Endodermal cell (in vitro differentiated cells): ENCODE results near the gene DPP4. TPM values are rescaled to one million over a fixed set of nuclear protein-coding genes. Genes with fewer than 3 reads are reported as not detected.

Experiments used
- DNase-seq: peaks from one replicate; pipeline ENCODE4 v3.0.0-alpha.2; 2017
- H3K27ac ChIP-seq: 2 replicates; pipeline ENCODE4 v1.5.1; 2013; ENCODE audit warnings: mild to moderate bottlenecking, low read depth, low read length, moderate library complexity
- H3K27me3 ChIP-seq: 2 replicates; pipeline ENCODE4 v1.6.1; 2013; ENCODE audit warnings: mild to moderate bottlenecking, low read length, moderate library complexity; ENCODE audit not compliant: insufficient read depth, control insufficient read depth, poor library complexity, severe bottlenecking
- H3K36me3 ChIP-seq: 2 replicates; pipeline ENCODE4 v1.7.0; 2013; ENCODE audit warnings: mild to moderate bottlenecking, low read length, moderate library complexity; ENCODE audit not compliant: control insufficient read depth, insufficient read depth
- H3K4me1 ChIP-seq: one replicate; pipeline ENCODE4 v1.7.0; 2013; ENCODE audit warnings: low read length; ENCODE audit not compliant: control insufficient read depth, insufficient read depth
- H3K4me3 ChIP-seq: 2 replicates; pipeline ENCODE4 v1.5.1; 2013; ENCODE audit warnings: mild to moderate bottlenecking, low read length, moderate library complexity
- H3K9ac ChIP-seq: 2 replicates; pipeline ENCODE4 v1.6.1; 2013; ENCODE audit warnings: mild to moderate bottlenecking, low read length, moderate library complexity; ENCODE audit not compliant: poor library complexity, severe bottlenecking; ENCODE audit errors: extremely low read depth
- H3K9me3 ChIP-seq: 2 replicates; pipeline ENCODE4 v1.6.1; 2013; ENCODE audit warnings: mild to moderate bottlenecking, low read length, moderate library complexity; ENCODE audit not compliant: control insufficient read depth
- H3K27ac Mint-ChIP-seq: 2 replicates; pipeline ENCODE4 v1.8.0; 2020; ENCODE audit warnings: mixed read lengths
- H3K27me3 Mint-ChIP-seq: 2 replicates; pipeline ENCODE4 v1.8.0; 2021; ENCODE audit warnings: mild to moderate bottlenecking, mixed read lengths; ENCODE audit not compliant: insufficient read depth
- H3K36me3 Mint-ChIP-seq: 2 replicates; pipeline ENCODE4 v1.8.0; 2020; ENCODE audit warnings: low read depth, mixed read lengths
- H3K4me1 Mint-ChIP-seq: 2 replicates; pipeline ENCODE4 v1.8.0; 2020; ENCODE audit warnings: mixed read lengths
- H3K4me3 Mint-ChIP-seq: 2 replicates; pipeline ENCODE4 v1.8.0; 2020; ENCODE audit warnings: mild to moderate bottlenecking, moderate library complexity, mixed read lengths
- H3K9me3 Mint-ChIP-seq: 2 replicates; pipeline ENCODE4 v1.8.0; 2020; ENCODE audit warnings: mild to moderate bottlenecking, mixed read lengths
- CTCF ChIP-seq: fragments of 200-600 bp; sonication (generic); conservative IDR thresholded peaks from 2 replicates; pipeline ENCODE4 v1.5.0; 2021; ENCODE audit warnings: antibody characterized with exemption, mild to moderate bottlenecking
- WGBS, 2 experiments: methylation state at CpG; one replicate each; pipeline versions ENCODE4 v1.1.5 to v1.1.7; 2013; ENCODE audit warnings: missing lambda C conversion rate in 2 of 2, mixed read lengths in 1 of 2; ENCODE audit not compliant: insufficient coverage in 1 of 2, insufficient read length in 1 of 2; 5-methylcytosine and 5-hydroxymethylcytosine counted together
- total RNA-seq, 2 donors: library from RNA; stranded (reverse); fragmentation: NEBNext Ultra II Directional in 1 of 2; extraction: Animal tissue kit (Norgen Biotek cat#: 25700) in 1 of 2; gene quantifications; 2 replicates in 1 of 2; 3 replicates in 1 of 2; pipeline ENCODE4 v1.2.1, GENCODE V29; 2021

The DPP4 gene
- total RNA-seq, 2 donors from 2014 or later, result 0.46 to 1.2 TPM

- no peaks in the 10 kb centered on the region for H3K36me3 Mint-ChIP-seq
- Histone ChIP-seq H3K4me1 (no peaks in the 10 kb centered on the region), H3K4me3 (no peak overlapping the region), H3K9me3 (no peaks in the 10 kb centered on the region), H3K27ac (no peak overlapping the region), H3K36me3 (no peaks in the 10 kb centered on the region), H3K9ac (no peak overlapping the region), H3K27me3 (no peaks in the 10 kb centered on the region)
- no peak for TF ChIP-seq CTCF
- H3K4me3 Mint-ChIP-seq, result no peak overlapping the region
- no peaks in the 10 kb centered on the region for H3K9me3 Mint-ChIP-seq
- no peaks in the 10 kb centered on the region for H3K4me1 Mint-ChIP-seq
- H3K27me3 Mint-ChIP-seq, result no peaks in the 10 kb centered on the region
- WGBS, 2 experiments, result 100% methylated on average over 2 of the region's 2 CpGs; no CpG with 5 or more reads in 1 of the 2 experiments
- H3K27ac Mint-ChIP-seq, result no peak overlapping the region
- no peak for DNase-seq
Measured at GRCh38 chr2:161975813-161976160, 98.2 kb downstream of the DPP4 start.

GRCh38 chr2:161975062-161975812 lies 98.8 kb downstream of the DPP4 start:
- no peak overlapping the region for H3K9ac ChIP-seq
- 90% methylated on average over 2 to 3 of the region's 3 CpGs for WGBS, 2 experiments
- H3K27me3 ChIP-seq, result no peaks in the 10 kb centered on the region
- H3K9me3 Mint-ChIP-seq, result no peaks in the 10 kb centered on the region
- no peaks in the 10 kb centered on the region for H3K9me3 ChIP-seq
- H3K4me3 ChIP-seq, result no peak overlapping the region
- H3K36me3 Mint-ChIP-seq, result no peaks in the 10 kb centered on the region
- no peaks in the 10 kb centered on the region for H3K27me3 Mint-ChIP-seq
- TF ChIP-seq CTCF, result no peak
- H3K4me1 ChIP-seq, result no peaks in the 10 kb centered on the region
- DNase-seq, result no peak
- no peaks in the 10 kb centered on the region for H3K36me3 ChIP-seq
- H3K27ac ChIP-seq, result no peak overlapping the region
- H3K27ac Mint-ChIP-seq, result no peak overlapping the region
- H3K4me1 Mint-ChIP-seq, result no peaks in the 10 kb centered on the region
- H3K4me3 Mint-ChIP-seq, result no peak overlapping the region

GRCh38 chr2:161974461-161974860 lies 99.6 kb downstream of the DPP4 start:
- Mint-ChIP-seq H3K27ac (no peak overlapping the region), H3K4me3 (no peak overlapping the region), H3K36me3 (no peaks in the 10 kb centered on the region), H3K27me3 (no peaks in the 10 kb centered on the region), H3K4me1 (no peaks in the 10 kb centered on the region), H3K9me3 (no peaks in the 10 kb centered on the region)
- Histone ChIP-seq H3K9me3 (no peaks in the 10 kb centered on the region), H3K27ac (no peak overlapping the region), H3K9ac (no peak overlapping the region), H3K4me3 (no peak overlapping the region), H3K4me1 (no peaks in the 10 kb centered on the region), H3K27me3 (no peaks in the 10 kb centered on the region), H3K36me3 (no peaks in the 10 kb centered on the region)
- WGBS, 2 experiments, result 98 to 100% methylated on average over 1 to 2 of the region's 2 CpGs
- DNase-seq, result no peak
- TF ChIP-seq CTCF, result no peak
